Ectodermal cell (in vitro differentiated cells): ENCODE data around the gene RAB40C.

ENCODE experiments used
- H3K27ac ChIP-seq: 2 replicates; pipeline ENCODE4 v1.7.0; 2013; ENCODE audit warnings: mild to moderate bottlenecking, low read depth, low read length; ENCODE audit not compliant: insufficient read depth, poor library complexity, severe bottlenecking
- H3K27me3 ChIP-seq: 2 replicates; pipeline ENCODE4 v1.7.0; 2013; ENCODE audit warnings: mild to moderate bottlenecking, low read length; ENCODE audit not compliant: insufficient read depth, control insufficient read depth, poor library complexity, severe bottlenecking
- H3K36me3 ChIP-seq: one replicate; pipeline ENCODE4 v1.7.0; 2013; ENCODE audit warnings: low read length; ENCODE audit not compliant: control insufficient read depth, insufficient read depth
- H3K4me1 ChIP-seq: one replicate; pipeline ENCODE4 v1.7.0; 2013; ENCODE audit warnings: low read length; ENCODE audit not compliant: control insufficient read depth, insufficient read depth
- H3K4me3 ChIP-seq: 2 replicates; pipeline ENCODE4 v1.7.0; 2013; ENCODE audit warnings: low read depth, low read length, control low read depth; ENCODE audit not compliant: insufficient read depth
- H3K9me3 ChIP-seq: 2 replicates; pipeline ENCODE4 v1.7.0; 2013; ENCODE audit warnings: mild to moderate bottlenecking, low read length, moderate library complexity; ENCODE audit not compliant: control insufficient read depth
- WGBS, 2 experiments: methylation state at CpG; one replicate each; pipeline ENCODE4 v1.1.7; 2013; ENCODE audit warnings: missing lambda C conversion rate in 2 of 2; 5-methylcytosine and 5-hydroxymethylcytosine counted together

RAB40C gene

DNA sequence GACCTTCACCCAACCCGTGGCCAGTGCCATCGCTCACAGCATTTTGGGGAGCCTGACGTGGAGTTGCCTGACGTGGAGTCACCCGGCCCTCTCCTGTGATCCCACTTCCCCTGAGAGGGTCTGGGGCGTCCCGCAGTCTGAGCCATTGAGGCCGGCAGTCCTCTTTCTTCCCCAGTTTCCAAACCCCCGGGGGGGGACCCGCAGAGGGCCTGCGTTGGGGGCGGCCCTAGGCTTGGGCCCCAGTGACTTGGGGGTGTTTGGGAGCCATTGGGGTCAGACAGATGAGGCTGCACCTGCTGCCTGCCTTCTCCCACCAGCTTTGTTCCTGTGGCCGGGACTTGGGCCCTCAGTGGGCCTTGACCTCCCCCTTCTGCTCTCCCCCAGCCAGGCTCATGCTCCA, 79.8 kb downstream of the RAB40C start:
- peaks cover 9% of the 10 kb centered on the region for H3K4me1 ChIP-seq
- no peak overlapping the region for H3K27ac ChIP-seq
- no peaks in the 10 kb centered on the region for H3K27me3 ChIP-seq
- H3K4me3 ChIP-seq: no peak overlapping the region
- 96% methylated on average over 13 of the region's 13 CpGs for WGBS, 2 experiments
- no peaks in the 10 kb centered on the region for H3K9me3 ChIP-seq
- H3K36me3 ChIP-seq: peaks cover 34% of the 10 kb centered on the region

DNA sequence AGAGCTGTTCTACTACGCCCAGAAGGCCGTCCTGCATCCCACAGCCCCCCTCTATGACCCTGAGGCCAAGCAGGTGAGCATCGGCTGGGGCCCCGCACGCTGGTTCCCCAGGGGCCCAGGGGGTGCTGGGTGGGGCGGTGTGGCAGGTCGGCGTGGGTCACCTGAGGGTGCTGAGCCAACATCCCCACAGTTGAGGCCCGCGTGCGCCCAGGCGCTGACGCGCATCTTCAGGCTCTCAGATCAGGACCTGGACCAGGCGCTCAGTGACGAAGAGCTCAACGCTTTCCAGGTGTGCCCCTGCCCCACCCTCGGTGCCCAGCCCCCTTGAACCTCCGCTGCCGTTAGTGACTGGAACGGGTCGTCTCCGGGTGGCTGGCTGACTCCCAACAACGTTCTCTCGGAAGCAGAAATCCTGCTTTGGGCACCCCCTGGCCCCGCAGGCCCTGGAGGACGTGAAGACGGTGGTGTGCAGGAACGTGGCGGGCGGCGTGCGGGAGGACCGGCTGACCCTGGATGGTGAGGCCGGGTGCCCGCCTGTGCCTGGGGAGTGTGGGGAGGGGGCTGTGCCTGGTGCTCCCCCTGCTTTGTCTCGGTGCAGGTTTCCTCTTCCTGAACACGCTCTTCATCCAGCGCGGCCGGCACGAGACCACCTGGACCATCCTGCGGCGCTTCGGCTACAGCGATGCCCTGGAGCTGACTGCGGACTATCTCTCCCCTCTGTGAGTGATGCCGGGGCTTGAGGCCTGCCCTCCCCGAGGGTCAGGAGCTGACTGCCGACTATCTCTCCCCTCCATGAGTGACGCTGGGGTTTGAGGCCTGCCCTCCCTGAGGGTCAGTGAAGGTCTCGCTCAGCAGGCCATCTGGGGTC, 80.9 kb downstream of the RAB40C start:
- no peak overlapping the region for H3K27ac ChIP-seq
- no peak overlapping the region for H3K4me3 ChIP-seq
- H3K27me3 ChIP-seq: peaks cover 7% of the 10 kb centered on the region
- peaks cover 34% of the 10 kb centered on the region for H3K36me3 ChIP-seq
- H3K4me1 ChIP-seq: peaks cover 13% of the 10 kb centered on the region
- WGBS, 2 experiments: 94 to 96% methylated on average over 52 of the region's 52 CpGs
- H3K9me3 ChIP-seq: no peaks in the 10 kb centered on the region

DNA sequence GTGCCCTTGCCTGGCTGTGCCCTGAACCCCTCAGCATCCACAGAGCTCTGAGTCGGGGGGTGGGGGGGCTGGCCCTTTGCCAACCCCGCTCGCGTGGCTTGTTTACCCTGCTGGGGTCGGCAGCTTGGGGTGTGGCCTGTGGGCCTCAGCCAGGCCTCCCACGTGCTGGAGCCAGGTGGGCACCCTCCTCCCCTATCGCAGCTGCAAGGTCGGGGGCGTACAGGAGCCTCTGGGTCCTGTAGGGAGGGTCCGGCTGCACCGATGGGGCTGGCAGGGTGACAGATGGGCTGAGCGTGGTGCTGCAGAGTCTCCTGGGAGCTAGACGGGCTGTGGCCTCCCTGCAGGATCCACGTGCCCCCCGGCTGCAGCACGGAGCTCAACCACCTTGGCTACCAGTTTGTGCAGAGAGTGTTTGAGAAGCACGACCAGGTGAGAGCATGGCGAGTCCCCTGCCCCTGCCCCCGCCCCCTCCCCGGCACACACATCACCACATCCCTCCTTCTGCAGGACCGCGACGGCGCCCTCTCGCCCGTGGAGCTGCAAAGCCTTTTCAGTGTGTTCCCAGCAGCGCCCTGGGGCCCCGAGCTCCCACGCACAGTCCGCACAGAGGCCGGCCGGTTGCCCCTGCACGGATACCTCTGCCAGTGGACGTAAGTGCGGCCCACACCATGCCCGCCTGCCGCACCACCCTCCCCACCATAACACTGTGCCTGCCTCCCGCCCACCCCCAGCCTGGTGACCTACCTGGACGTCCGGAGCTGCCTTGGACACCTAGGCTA, 81.7 kb downstream of the RAB40C start:
- Histone ChIP-seq H3K27ac (no peak overlapping the region), H3K4me1 (peaks cover 13% of the 10 kb centered on the region), H3K27me3 (peaks cover 12% of the 10 kb centered on the region), H3K4me3 (no peak overlapping the region), H3K36me3 (peaks cover 34% of the 10 kb centered on the region), H3K9me3 (no peaks in the 10 kb centered on the region)
- WGBS, 2 experiments: 96% methylated on average over 40 of the region's 40 CpGs

DNA sequence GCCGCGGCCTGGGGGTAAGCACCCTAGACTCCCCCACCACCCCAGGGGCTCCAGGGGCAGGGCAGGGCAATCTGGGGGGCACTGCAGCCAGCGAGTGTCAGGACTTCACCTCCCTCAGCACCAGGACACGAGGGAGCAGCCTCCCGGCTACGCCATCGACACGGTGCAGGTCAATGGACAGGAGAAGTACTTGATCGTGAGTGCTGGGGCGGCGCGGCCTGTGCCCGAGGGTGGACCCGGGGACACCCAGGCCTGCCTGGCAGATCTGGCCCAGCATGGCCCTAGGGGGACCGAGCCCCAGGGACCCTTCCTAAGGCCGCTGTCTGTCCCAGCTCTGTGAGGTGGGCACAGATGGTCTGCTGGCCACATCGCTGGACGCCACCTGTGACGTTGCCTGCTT, 82.5 kb downstream of the RAB40C start:
- WGBS, 2 experiments: 96 to 97% methylated on average over 19 of the region's 19 CpGs
- Histone ChIP-seq H3K9me3 (no peaks in the 10 kb centered on the region), H3K4me3 (no peak overlapping the region), H3K27ac (no peak overlapping the region), H3K4me1 (peaks cover 13% of the 10 kb centered on the region), H3K36me3 (peaks cover 34% of the 10 kb centered on the region), H3K27me3 (peaks cover 12% of the 10 kb centered on the region)

DNA sequence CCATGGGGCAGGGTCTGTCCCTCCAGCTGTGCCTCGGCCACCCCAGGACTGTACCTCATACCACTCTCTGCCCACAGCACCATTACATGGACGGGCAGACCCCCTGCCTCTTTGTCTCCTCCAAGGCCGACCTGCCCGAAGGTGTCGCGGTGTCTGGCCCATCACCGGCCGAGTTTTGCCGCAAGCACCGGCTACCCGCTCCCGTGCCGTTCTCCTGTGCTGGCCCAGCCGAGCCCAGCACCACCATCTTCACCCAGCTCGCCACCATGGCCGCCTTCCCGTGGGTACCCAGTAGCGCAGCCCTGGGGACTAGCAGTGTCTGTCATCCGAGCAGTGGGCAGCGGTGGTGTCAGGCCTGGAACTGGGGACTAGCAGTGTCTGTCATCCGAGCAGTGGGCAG, 83.0 kb downstream of the RAB40C start:
- Histone ChIP-seq H3K9me3 (no peaks in the 10 kb centered on the region), H3K36me3 (peaks cover 34% of the 10 kb centered on the region), H3K27ac (no peak overlapping the region), H3K4me1 (peaks cover 13% of the 10 kb centered on the region), H3K4me3 (no peak overlapping the region), H3K27me3 (peaks cover 12% of the 10 kb centered on the region)
- WGBS, 2 experiments: 94 to 96% methylated on average over 21 of the region's 21 CpGs

DNA sequence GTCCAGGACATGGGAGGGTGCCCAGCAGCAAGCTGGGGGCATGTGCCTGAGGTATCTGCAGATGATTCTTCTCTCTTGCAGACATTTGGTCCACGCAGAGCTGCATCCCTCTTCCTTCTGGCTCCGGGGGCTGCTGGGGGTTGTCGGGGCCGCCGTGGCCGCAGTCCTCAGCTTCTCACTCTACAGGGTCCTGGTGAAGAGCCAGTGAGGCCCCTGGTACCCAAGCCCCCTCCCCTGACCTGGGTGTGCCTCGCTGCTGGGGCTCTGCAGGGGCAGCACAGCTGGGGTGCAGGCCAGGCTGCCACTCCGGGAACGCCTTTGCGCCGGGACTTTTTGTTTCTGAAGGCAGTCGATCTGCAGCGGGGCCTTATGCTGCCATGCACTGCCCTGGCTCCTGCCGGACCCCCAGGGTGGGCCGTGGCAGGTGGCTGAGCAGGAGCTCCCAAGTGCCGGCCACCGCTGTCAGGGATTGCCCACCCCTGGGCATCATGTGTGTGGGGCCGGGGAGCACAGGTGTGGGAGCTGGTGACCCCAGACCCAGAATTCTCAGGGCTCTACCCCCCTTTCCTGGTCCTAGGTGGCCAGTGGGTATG, 83.6 kb downstream of the RAB40C start:
- Histone ChIP-seq H3K27ac (no peak overlapping the region), H3K36me3 (peaks cover 34% of the 10 kb centered on the region), H3K4me3 (no peak overlapping the region), H3K9me3 (no peaks in the 10 kb centered on the region), H3K4me1 (peaks cover 13% of the 10 kb centered on the region), H3K27me3 (peaks cover 12% of the 10 kb centered on the region)
- WGBS, 2 experiments: 95% methylated on average over 18 of the region's 18 CpGs

DNA sequence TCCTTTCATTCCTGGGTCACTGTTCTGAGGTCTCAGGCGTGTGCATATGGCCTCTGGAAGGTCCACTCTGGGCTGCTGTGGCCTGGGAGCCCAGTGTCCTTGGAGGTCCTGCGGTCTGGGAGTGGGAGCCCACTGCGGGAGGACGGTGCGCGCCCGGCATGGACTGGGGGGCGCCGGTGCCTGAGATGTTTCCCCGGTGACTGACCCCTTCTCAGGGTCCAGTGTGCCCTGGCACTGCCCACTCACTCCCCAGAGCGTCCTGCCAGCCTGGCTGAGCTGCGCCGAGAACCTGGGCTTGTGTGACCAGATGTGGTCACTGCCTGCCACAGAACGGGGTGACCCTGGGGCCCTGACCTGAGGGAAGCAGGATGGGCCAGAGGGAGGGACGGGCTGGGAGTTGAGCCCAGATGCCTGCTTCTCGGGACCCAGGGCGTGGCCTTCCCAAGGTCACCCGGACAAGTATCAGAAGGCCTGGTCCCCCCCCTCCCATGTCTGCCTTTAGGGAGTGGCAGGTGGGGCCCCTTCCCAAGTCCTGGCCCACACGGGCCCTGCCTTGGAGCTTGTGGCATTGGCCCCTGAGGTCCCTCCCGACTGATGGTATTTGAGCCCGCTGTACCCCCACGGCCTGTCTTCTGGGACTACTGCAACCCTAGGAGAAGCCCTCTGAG, 84.5 kb downstream of the RAB40C start:
- Histone ChIP-seq H3K4me1 (peaks cover 8% of the 10 kb centered on the region), H3K9me3 (no peaks in the 10 kb centered on the region), H3K36me3 (peaks cover 34% of the 10 kb centered on the region), H3K27me3 (peaks cover 12% of the 10 kb centered on the region), H3K4me3 (no peak overlapping the region), H3K27ac (no peak overlapping the region)
- WGBS, 2 experiments: 90 to 92% methylated on average over 22 of the region's 22 CpGs

DNA sequence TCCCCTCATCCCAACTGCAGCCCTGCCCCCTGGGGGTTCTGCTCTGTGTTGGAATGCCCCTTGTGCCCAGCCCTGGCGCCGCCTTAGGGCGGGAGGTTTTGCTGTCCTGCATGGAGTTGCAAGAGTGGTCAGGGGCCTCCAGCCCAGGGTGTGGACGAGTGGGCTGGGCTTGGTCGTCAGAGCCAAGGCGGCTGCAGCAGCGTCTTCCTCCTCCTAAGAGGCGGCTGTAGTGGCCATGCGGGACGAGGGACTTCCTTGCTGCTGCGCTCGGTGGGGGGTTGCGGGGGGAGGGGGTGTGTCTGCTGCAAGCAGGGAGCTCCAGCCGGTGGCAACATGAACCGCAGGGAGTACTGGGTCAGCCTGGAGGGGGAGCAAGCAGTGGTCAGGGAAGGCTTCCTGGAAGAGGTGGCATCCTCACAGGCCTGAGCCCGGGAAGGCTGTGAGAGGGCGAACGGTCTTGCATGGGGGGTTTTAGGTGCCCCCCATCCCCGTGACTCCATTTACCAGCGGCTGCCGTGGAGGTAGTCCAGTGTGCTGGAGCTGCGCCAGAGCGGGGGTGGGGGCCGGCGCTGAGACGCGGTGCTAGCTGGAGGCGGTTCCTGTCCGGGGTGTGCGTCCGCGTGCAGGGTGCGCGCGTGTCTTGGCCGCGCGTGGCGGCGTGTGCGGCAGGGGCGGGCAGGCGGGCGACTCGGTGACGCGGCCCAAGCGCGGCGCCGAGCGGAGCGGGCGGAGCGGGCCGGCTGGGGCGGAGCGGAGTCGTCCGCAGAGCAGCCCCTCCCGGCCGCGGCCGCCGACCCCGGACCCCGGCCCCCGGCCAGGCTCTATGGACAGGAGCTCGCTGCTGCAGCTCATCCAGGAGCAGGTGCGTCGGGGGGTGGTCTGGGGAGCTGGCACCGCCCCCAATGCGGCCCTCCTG, 85.4 kb downstream of the RAB40C start, which contains the start of gene RHBDL1:
Gene RHBDL1 (plus strand): TSS at position 704 of the 916 bp plus-strand sequence. CDS start 120 bp downstream, at position 824.
- H3K4me3 ChIP-seq: peak within 1 kb of the TSS; percentile 26
- H3K27ac ChIP-seq: no peak within 1 kb of the TSS
- H3K36me3 ChIP-seq: peaks cover 26% of the 10 kb centered on the region
- no peaks in the 10 kb centered on the region for H3K9me3 ChIP-seq
- H3K4me1 ChIP-seq: peaks cover 8% of the 10 kb centered on the region
- peaks cover 12% of the 10 kb centered on the region for H3K27me3 ChIP-seq
- WGBS, 2 experiments: 5% methylated on average over 73 of the region's 73 CpGs

DNA sequence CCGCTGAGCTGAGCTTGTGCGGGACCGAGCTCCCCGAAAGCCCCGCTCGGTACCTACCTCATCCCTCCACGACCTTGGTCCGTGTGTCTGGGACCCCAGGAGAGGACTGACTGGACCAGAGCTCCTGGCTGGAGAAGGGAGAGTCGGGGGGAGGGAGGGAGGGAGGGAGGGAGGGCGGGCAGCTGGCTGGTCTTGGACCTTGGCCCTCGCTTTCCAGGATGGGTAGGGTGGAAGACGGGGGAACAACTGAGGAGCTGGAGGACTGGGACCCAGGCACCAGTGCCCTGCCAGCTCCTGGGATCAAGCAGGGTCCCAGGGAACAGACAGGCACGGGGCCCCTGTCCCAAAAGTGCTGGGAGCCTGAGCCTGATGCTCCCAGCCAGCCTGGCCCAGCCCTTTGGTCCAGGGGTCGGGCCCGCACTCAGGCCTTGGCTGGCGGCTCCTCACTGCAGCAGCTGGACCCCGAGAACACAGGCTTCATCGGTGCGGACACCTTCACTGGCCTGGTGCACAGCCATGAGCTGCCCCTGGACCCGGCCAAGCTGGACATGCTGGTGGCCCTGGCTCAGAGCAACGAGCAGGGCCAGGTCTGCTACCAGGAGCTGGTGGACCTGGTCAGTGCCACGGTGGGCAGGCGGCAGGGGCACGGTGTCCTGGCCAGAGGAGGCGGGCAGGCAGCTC, 86.2 kb downstream of the RAB40C start:
- Histone ChIP-seq H3K27me3 (peaks cover 12% of the 10 kb centered on the region), H3K4me1 (peaks cover 9% of the 10 kb centered on the region), H3K4me3 (peak overlapping the region; percentile 26), H3K9me3 (no peaks in the 10 kb centered on the region), H3K27ac (no peak overlapping the region), H3K36me3 (peaks cover 18% of the 10 kb centered on the region)
- WGBS, 2 experiments: 64 to 67% methylated on average over 24 to 25 of the region's 25 CpGs
